ENCODE results near the gene C1orf74. TPM values are rescaled to one million over a fixed set of nuclear protein-coding genes. Genes with fewer than 3 reads are reported as not detected.

The C1orf74 gene
- total RNA-seq, 1 experiment from 2014 or later, result 4.6 TPM

- TF ChIP-seq STAT6 (CRISPR knock-in tag; conservative IDR thresholded peaks at IDR 0.05; ENCODE audit: low read depth) (no peak), IRF1 (CRISPR knock-in tag; IDR thresholded peaks at IDR 0.05) (no peak), NFE2L1 (CRISPR knock-in tag; IDR thresholded peaks at IDR 0.05) (no peak), MAX (CRISPR knock-in tag; IDR thresholded peaks at IDR 0.05) (peak; percentile 99), ETV6 (CRISPR knock-in tag; IDR thresholded peaks at IDR 0.05) (peak; percentile 87; the same call in 1 of the 2 replicates), E2F5 (CRISPR knock-in tag; IDR thresholded peaks at IDR 0.05) (no peak), RORB (CRISPR knock-in tag; IDR thresholded peaks at IDR 0.05) (no peak), SMAD3 (CRISPR knock-in tag; IDR thresholded peaks at IDR 0.05; ENCODE audit: borderline replicate concordance) (no peak; the same call in 1 of the 2 replicates), MYBL2 (CRISPR knock-in tag; IDR thresholded peaks at IDR 0.05) (no peak), CREM (CRISPR knock-in tag; IDR thresholded peaks at IDR 0.05) (no peak), TP53 (CRISPR knock-in tag; IDR thresholded peaks at IDR 0.05) (no peak), SMAD4 (CRISPR knock-in tag; IDR thresholded peaks at IDR 0.05) (no peak), ZNF281 (CRISPR knock-in tag; IDR thresholded peaks at IDR 0.05) (0 out of 2 replicates have a peak, but pooled peaks have one; percentile 22), MXD4 (CRISPR knock-in tag; IDR thresholded peaks at IDR 0.05; ENCODE audit: borderline replicate concordance) (no peak), ATF2 (CRISPR knock-in tag; IDR thresholded peaks at IDR 0.05; ENCODE audit: borderline replicate concordance, low read depth) (no peak), HMGXB4 (CRISPR knock-in tag; IDR thresholded peaks at IDR 0.05) (no peak)
- TF ChIP-seq, protein P1, sequence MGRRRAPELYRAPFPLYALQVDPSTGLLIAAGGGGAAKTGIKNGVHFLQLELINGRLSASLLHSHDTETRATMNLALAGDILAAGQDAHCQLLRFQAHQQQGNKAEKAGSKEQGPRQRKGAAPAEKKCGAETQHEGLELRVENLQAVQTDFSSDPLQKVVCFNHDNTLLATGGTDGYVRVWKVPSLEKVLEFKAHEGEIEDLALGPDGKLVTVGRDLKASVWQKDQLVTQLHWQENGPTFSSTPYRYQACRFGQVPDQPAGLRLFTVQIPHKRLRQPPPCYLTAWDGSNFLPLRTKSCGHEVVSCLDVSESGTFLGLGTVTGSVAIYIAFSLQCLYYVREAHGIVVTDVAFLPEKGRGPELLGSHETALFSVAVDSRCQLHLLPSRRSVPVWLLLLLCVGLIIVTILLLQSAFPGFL (CRISPR knock-in tag; IDR thresholded peaks at IDR 0.05; ENCODE audit: borderline replicate concordance), result no peak
- TF ChIP-seq, protein P2, sequence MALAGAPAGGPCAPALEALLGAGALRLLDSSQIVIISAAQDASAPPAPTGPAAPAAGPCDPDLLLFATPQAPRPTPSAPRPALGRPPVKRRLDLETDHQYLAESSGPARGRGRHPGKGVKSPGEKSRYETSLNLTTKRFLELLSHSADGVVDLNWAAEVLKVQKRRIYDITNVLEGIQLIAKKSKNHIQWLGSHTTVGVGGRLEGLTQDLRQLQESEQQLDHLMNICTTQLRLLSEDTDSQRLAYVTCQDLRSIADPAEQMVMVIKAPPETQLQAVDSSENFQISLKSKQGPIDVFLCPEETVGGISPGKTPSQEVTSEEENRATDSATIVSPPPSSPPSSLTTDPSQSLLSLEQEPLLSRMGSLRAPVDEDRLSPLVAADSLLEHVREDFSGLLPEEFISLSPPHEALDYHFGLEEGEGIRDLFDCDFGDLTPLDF (CRISPR knock-in tag; IDR thresholded peaks at IDR 0.05), result no peak
- TF ChIP-seq, protein P3, sequence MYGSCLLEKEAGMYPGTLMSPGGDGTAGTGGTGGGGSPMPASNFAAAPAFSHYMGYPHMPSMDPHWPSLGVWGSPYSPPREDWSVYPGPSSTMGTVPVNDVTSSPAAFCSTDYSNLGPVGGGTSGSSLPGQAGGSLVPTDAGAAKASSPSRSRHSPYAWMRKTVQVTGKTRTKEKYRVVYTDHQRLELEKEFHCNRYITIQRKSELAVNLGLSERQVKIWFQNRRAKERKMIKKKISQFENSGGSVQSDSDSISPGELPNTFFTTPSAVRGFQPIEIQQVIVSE (CRISPR knock-in tag; IDR thresholded peaks at IDR 0.05; ENCODE audit: borderline replicate concordance), result no peak
- TF ChIP-seq, protein P4, sequence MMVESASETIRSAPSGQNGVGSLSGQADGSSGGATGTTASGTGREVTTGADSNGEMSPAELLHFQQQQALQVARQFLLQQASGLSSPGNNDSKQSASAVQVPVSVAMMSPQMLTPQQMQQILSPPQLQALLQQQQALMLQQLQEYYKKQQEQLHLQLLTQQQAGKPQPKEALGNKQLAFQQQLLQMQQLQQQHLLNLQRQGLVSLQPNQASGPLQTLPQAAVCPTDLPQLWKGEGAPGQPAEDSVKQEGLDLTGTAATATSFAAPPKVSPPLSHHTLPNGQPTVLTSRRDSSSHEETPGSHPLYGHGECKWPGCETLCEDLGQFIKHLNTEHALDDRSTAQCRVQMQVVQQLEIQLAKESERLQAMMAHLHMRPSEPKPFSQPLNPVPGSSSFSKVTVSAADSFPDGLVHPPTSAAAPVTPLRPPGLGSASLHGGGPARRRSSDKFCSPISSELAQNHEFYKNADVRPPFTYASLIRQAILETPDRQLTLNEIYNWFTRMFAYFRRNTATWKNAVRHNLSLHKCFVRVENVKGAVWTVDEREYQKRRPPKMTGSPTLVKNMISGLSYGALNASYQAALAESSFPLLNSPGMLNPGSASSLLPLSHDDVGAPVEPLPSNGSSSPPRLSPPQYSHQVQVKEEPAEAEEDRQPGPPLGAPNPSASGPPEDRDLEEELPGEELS (CRISPR knock-in tag; IDR thresholded peaks at IDR 0.05), result no peak; the same call in 1 of the 2 replicates
Observed at GRCh38 chr1:209827384-209828262, 43.3 kb upstream of the C1orf74 start, which contains the start of gene UTP25 (continued).

All from WTC11 (cell line).